ENCODE results near the gene ABCB11.
"Not testable (repeated sequence)": the region's sequence is repeated elsewhere in the genome, so short reads cannot be mapped to it uniquely, and the experiment has no call there.

ABCB11 gene

GRCh38 chr2:169026056-169026455 is 5.1 kb downstream of the ABCB11 start:
- H3K4me3 Mint-ChIP-seq = no peak overlapping the region
- DNase-seq (ENCODE audit: low spot score in 2 of 2) (no peak), ATAC-seq (no peak)
- H3K27ac Mint-ChIP-seq = no peak overlapping the region
- H3K4me1 Mint-ChIP-seq = peaks cover 13% of the 10 kb centered on the region
- H3K9me3 Mint-ChIP-seq = no peaks in the 10 kb centered on the region
- H3K36me3 Mint-ChIP-seq = no peaks in the 10 kb centered on the region

- Mint-ChIP-seq H3K9me3 (no peaks in the 10 kb centered on the region), H3K4me3 (no peak overlapping the region), H3K36me3 (no peaks in the 10 kb centered on the region), H3K4me1 (peaks cover 13% of the 10 kb centered on the region), H3K27ac (no peak overlapping the region)
- ATAC-seq (no peak), DNase-seq (ENCODE audit: low spot score in 2 of 2) (no peak)
Observed at GRCh38 chr2:169023161-169023560, 8.0 kb downstream of the ABCB11 start.

DNA sequence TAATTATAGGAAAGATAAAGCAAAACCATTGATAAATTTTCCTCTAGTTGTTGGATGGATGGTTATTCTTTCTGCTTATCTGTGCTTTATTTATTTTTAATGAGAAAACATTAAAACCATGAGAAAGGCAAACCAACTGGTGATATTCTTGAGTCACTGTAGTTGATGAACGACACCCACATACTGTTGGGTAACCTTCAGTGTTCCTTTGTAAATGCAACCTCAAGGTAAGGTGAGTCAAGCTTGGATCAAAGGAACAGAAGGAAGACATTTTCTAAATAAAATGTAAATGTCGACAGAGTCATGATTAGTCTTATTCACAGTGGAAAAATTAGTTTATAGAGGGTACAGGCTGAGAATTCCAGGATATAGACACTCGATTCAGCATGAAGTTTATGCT is 12.7 kb downstream of the ABCB11 start:
- ATAC-seq = no peak
- DNase-seq (ENCODE audit: low spot score in 2 of 2) = no peak
- peaks cover 18% of the 10 kb centered on the region for H3K4me1 Mint-ChIP-seq
- H3K27ac Mint-ChIP-seq = no peak overlapping the region
- H3K36me3 Mint-ChIP-seq = no peaks in the 10 kb centered on the region
- H3K9me3 Mint-ChIP-seq = peaks cover 8% of the 10 kb centered on the region
- no peak overlapping the region for H3K4me3 Mint-ChIP-seq

DNA sequence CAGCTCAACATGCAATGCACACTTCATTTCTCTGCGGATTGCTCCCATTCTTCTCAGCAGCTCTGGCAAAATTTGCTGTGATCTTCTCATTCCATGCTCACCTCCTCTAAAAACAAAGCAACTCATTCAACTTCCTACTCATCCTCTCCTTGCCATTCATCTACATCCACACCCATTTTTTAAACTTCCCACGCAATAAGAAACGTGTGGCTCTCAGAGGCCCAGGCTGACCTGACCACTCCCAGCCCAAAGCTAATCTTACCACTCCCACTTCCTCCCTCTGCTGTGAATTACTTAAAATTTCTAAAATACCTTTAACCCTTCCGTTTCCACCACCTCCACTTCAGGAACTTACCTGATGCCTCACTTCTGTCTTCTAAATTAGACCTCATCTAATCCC is 15.2 kb downstream of the ABCB11 start:
- H3K36me3 Mint-ChIP-seq = no peaks in the 10 kb centered on the region
- ATAC-seq (no peak), DNase-seq (ENCODE audit: low spot score in 2 of 2) (no peak)
- peaks cover 8% of the 10 kb centered on the region for H3K9me3 Mint-ChIP-seq
- H3K4me3 Mint-ChIP-seq = no peak overlapping the region
- H3K27ac Mint-ChIP-seq = no peak overlapping the region
- peaks cover 22% of the 10 kb centered on the region for H3K4me1 Mint-ChIP-seq

DNA sequence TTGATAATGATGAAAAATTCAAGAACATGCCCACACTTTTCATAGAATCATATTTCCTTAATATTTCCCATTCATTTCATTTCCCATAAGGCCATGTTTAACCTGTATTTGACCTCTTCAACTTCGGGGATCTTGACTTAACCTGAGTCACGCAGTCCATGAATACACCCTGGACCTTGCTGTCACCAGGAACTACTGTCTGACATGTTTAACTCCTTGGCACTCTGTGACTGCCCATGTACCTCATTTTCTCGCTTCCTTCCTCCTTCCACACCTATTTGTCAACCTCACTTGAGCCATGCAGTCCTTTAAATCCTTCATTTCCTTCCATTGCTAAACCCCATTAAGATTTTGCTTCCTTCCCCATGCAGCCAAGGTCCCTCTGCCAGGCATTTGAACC is 16.3 kb downstream of the ABCB11 start:
- Mint-ChIP-seq H3K36me3 (no peaks in the 10 kb centered on the region), H3K9me3 (peaks cover 8% of the 10 kb centered on the region), H3K4me3 (no peak overlapping the region), H3K27ac (no peak overlapping the region), H3K4me1 (peaks cover 22% of the 10 kb centered on the region)
- ATAC-seq (no peak), DNase-seq (ENCODE audit: low spot score in 2 of 2) (no peak)

DNA sequence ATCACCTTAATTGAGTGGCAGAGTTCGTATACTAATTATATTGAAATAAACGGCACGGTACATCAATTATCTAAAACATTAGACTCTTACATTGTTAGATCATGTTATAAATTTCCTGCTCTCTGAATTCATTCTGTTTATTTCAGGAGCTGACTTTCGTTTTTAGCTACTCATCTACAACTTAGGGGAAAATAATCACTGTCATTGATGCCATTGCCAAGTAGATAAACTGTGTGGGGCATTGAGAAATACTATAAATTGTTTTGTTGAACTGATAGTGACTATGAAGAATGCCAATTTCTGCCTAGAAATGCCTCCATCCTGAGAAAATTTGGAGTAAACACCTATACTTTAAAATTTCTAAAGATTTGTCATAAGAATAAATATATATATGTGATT is 17.5 kb downstream of the ABCB11 start:
- peak overlapping the region; percentile 25 for H3K4me3 Mint-ChIP-seq
- H3K36me3 Mint-ChIP-seq = no peaks in the 10 kb centered on the region
- DNase-seq (ENCODE audit: low spot score in 2 of 2) = no peak
- H3K9me3 Mint-ChIP-seq = peaks cover 8% of the 10 kb centered on the region
- peaks cover 22% of the 10 kb centered on the region for H3K4me1 Mint-ChIP-seq
- H3K27ac Mint-ChIP-seq = peak overlapping the region; percentile 84
- no peak for ATAC-seq

DNA sequence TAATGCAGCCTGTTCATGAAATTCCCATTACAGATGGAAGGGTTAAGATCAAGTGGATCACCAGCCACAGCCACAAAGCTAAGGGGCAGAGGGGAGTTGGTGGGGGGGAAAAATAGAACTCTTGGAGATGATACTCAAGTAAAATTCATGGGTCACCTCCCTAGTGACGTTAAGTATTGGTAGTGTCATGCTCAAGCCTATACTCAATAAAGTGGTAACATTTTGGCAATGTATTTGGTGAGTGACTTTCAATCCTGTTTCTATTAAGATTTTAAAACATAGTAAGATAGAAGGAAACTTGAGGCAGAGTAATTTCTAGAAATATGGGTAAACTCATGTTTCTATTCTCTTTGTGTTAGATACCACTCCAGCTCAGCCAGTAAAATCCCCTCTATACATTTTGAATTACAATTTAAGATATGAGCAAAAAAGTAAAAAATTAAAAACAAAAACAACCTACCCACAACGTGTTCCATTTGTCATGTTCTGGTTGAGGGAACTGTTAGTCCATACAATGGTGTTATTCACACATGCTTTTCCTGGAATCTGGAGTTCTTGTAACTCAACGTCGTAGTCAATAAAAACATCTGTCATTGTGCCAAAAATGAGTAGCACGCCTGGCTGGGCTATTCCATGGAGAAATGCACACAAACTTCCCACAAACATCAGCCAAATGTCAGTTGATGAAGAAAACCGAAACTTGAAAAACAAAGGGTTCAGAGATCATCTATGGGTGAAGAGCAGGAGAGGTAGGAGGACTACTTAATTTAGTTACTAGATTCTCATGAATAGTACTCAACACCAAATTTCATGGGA is 18.1 kb downstream of the ABCB11 start:
- Mint-ChIP-seq H3K36me3 (no peaks in the 10 kb centered on the region), H3K4me1 (peaks cover 27% of the 10 kb centered on the region), H3K4me3 (peak overlapping the region; percentile 25), H3K9me3 (peaks cover 8% of the 10 kb centered on the region), H3K27ac (peak overlapping the region; percentile 84)
- DNase-seq (ENCODE audit: low spot score in 2 of 2) (no peak), ATAC-seq (peak; percentile 69)

DNA sequence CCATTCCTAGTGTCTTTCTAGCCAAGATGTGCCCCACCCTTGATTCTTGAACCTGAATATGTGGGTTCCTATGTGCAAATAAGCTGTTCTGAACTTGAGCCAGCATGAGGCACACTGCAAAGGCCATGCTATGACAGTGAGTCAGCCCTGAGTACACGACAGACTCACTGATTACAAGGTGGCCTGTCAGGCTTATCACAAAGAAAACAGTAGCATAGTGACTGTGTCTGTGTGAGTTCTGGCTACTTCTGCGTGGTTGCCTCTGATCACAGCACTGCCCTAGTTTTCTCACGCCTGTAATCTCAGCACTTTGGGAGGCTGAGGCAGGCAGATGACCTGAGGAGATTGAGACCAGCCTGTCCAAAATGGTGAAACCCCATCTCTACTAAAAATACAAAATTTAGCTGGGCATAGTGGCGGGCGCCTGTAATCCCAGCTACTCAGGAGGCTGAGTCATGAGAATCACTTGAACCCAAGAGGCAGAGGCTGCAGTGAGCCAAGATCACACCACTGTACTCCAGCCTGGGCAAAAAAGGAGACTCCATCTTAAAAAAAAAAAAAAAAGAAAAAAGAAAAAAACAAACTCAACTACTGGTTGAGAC is 18.8 kb downstream of the ABCB11 start:
- not testable (repeated sequence) for H3K9me3 Mint-ChIP-seq; H3K36me3 Mint-ChIP-seq; DNase-seq (ENCODE audit: low spot score in 2 of 2); H3K4me3 Mint-ChIP-seq
- Mint-ChIP-seq H3K4me1 (peaks cover 28% of the 10 kb centered on the region), H3K27ac (peak overlapping the region; percentile 50)
- ATAC-seq = peak; percentile 97

DNA sequence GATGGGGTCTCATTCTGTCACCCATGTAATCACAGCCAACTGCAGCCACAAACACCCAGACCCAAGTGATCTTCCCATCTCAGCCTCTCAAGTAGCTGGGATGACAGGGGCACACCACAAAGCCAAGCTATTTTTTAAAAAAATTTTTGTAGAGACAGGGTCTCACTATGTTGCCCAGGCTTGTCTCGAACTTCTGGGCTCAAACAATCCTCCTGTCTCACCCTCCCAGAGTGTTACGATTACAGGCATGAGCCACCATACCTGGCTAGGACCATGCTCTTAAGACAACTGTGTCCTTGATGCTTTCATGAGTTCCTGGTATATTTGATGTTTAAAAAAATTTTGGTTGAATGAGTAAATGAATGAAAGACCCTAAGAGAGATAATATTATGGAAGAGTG is 19.4 kb downstream of the ABCB11 start:
- H3K27ac Mint-ChIP-seq = no peak overlapping the region
- no peak overlapping the region for H3K4me3 Mint-ChIP-seq
- H3K4me1 Mint-ChIP-seq = peaks cover 28% of the 10 kb centered on the region
- H3K36me3 Mint-ChIP-seq = no peaks in the 10 kb centered on the region
- peaks cover 8% of the 10 kb centered on the region for H3K9me3 Mint-ChIP-seq
- ATAC-seq = no peak
- DNase-seq (ENCODE audit: low spot score in 2 of 2) = no peak

- H3K27ac Mint-ChIP-seq = no peak overlapping the region
- H3K4me3 Mint-ChIP-seq = no peak overlapping the region
- no peaks in the 10 kb centered on the region for H3K36me3 Mint-ChIP-seq
- DNase-seq (ENCODE audit: low spot score in 2 of 2) (no peak), ATAC-seq (no peak)
- H3K9me3 Mint-ChIP-seq = peaks cover 4% of the 10 kb centered on the region
- H3K4me1 Mint-ChIP-seq = peaks cover 23% of the 10 kb centered on the region
Observed at GRCh38 chr2:169010633-169011460, 20.3 kb downstream of the ABCB11 start.

DNA sequence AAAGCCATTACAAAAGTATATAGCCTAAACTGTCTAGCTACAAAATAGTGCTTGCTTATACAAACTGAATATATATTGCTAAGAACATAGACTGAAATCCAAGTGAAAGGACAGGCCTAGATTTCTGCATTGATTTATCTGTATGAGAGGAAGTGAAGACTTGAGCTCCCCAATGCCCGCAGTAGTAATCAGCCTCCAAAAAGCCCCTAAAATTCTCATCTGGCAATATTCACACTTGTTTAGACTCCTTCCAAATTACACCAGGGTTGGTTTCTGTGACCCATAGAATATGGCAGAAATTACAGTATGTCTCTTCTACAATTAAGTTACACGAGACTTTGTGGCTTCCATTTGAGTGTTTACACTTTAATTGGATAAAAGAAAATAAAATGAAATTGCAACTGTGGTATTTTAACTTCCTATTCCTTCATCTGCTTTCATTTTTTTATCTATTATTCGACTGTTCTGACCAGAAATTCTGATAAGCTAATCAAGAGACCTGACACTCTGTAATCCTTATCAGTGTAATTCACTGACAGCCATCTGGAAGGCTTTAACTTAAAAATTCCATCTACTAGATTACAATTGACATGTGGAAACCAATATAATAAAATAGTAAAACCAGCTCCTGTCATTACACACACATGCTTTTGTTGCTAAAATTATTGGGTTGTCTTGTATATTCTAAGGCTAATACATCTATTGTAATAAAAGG is 21.1 kb downstream of the ABCB11 start:
- Mint-ChIP-seq H3K9me3 (peaks cover 3% of the 10 kb centered on the region), H3K36me3 (no peaks in the 10 kb centered on the region), H3K4me3 (no peak overlapping the region), H3K27ac (no peak overlapping the region), H3K4me1 (peaks cover 15% of the 10 kb centered on the region)
- ATAC-seq = no peak
- DNase-seq (ENCODE audit: low spot score in 2 of 2) = no peak

- no peak for ATAC-seq
- Mint-ChIP-seq H3K4me3 (no peak overlapping the region), H3K4me1 (peaks cover 6% of the 10 kb centered on the region), H3K9me3 (no peaks in the 10 kb centered on the region), H3K27ac (no peak overlapping the region), H3K36me3 (no peaks in the 10 kb centered on the region)
- DNase-seq (ENCODE audit: low spot score in 2 of 2) = no peak
Observed at GRCh38 chr2:169007941-169008340, 23.2 kb downstream of the ABCB11 start.

DNA sequence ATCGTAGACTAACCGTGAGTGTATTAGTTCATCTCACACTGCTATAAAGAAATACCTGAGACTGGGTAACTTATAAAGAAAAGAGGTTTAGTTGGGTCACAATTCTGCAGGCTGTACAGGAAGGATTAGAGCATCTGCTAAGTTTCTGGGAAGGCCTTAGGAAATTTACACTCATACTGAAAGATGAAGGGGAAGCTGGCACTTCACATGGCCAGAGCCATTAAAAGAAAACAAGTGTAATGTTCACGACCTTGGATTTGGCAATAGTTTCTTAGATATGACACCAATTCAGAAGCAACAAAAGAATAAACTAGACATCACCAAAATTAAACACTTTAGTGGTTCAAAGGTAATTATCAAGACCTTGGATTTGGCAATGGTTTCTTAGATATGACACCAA is 23.8 kb downstream of the ABCB11 start:
- Mint-ChIP-seq H3K27ac (no peak overlapping the region), H3K9me3 (no peaks in the 10 kb centered on the region), H3K36me3 (no peaks in the 10 kb centered on the region), H3K4me3 (no peak overlapping the region), H3K4me1 (peaks cover 6% of the 10 kb centered on the region)
- ATAC-seq (no peak), DNase-seq (ENCODE audit: low spot score in 2 of 2) (no peak)

DNA sequence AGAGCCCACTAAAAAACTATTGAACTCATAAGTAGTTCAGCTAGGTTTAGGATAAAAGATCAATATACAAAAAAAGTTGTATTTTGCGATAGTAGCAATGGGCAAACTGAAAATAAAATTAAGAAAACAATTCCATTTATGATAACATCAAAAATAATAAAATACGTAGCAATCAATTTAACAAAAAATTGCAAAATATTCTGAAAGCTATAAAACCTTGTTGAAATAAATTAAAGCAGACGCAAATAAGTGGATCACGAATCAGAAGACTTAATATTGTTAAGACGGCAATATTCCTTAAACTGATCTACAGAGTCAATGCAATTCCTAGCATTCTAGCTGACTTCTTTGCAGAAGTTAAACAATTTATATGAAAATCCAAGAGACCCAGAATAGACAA is 24.5 kb downstream of the ABCB11 start:
- Mint-ChIP-seq H3K27ac (no peak overlapping the region), H3K36me3 (no peaks in the 10 kb centered on the region), H3K9me3 (no peaks in the 10 kb centered on the region), H3K4me3 (no peak overlapping the region), H3K4me1 (peaks cover 6% of the 10 kb centered on the region)
- ATAC-seq (no peak), DNase-seq (ENCODE audit: low spot score in 2 of 2) (no peak)

GRCh38 chr2:169005994-169006393 is 25.1 kb downstream of the ABCB11 start:
- Mint-ChIP-seq H3K36me3 (no peaks in the 10 kb centered on the region), H3K27ac (no peak overlapping the region), H3K4me3 (no peak overlapping the region), H3K4me1 (peaks cover 6% of the 10 kb centered on the region), H3K9me3 (no peaks in the 10 kb centered on the region)
- no peak for DNase-seq (ENCODE audit: low spot score in 2 of 2)
- ATAC-seq = no peak
